Suppressor macrophage treated with lipopolysaccharide for 4 hours (primary cell): ENCODE measurements around the gene GMPPA.

Experiments used
- DNase-seq: peaks from one replicate; pipeline ENCODE4 v3.0.0-alpha.2; 2020

GMPPA gene

DNA sequence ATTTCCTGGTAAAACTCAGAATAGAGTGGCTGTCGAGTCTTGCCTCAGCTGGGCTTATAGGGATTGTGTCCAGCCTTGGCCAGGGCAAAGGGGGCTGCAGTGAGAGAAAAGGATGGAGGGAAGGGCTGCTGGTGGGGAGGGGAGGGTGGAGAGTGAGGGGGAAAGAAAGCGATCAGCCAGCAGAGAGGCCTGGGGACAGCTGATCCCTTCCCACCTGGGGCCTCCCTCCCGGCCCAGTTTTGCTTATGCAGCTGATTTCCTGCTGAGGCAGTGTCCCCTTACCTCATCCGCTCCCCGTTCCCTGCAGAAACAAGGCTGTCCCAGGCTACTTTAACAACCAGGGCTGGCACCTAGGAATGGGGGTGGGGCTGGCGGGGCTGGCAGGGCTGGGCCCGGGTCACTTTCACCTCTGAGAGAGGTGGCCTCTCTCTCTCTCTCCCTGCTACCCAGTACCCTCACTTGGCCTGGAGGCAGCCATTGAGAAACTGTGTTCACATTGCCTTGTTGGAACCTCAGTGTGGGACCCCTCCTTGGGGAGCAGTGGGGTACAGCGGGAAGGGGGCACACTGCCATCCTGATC is 12.2 kb upstream of the GMPPA start:
- no peak for DNase-seq

DNA sequence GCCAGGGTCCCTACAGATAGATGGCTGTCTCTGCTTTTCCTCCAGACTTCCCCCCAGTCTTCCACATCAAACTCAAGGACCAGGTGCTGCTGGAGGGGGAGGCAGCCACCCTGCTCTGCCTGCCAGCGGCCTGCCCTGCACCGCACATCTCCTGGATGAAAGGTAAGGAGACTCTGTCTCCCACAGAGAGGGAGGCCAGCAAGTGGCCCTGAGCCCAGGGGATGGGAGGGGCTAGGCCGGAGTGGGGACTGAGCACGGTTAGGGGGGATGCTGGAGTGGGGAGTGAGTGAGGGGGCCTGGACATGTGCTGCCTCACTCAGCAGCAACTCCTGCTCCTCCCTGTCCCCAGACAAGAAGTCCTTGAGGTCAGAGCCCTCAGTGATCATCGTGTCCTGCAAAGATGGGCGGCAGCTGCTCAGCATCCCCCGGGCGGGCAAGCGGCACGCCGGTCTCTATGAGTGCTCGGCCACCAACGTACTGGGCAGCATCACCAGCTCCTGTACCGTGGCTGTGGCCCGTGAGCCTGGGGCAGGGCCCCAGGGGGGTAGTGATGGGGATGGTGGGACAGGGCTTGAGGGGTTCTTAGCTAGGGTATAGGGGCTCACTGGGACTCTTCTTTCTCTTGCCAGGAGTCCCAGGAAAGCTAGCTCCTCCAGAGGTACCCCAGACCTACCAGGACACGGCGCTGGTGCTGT is 10.4 kb upstream of the GMPPA start:
- DNase-seq, result no peak

DNA sequence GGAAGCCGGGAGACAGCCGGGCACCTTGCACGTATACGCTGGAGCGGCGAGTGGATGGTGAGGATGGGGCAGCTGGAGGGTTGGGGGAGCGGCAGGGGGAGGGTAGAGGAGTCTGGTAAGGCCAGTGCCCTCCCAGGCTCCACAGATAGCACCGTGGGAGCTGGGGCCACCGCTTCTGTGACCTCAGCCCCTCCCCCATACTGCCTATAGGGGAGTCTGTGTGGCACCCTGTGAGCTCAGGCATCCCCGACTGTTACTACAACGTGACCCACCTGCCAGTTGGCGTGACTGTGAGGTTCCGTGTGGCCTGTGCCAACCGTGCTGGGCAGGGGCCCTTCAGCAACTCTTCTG is 9.9 kb upstream of the GMPPA start:
- no peak for DNase-seq

DNA sequence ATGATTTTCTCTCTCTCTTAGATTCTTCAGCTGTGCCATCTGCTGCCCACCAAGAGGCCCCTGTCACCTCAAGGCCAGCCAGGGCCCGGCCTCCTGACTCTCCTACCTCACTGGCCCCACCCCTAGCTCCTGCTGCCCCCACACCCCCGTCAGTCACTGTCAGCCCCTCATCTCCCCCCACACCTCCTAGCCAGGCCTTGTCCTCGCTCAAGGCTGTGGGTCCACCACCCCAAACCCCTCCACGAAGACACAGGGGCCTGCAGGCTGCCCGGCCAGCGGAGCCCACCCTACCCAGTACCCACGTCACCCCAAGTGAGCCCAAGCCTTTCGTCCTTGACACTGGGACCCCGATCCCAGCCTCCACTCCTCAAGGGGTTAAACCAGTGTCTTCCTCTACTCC is 9.4 kb upstream of the GMPPA start:
- no peak for DNase-seq

DNA sequence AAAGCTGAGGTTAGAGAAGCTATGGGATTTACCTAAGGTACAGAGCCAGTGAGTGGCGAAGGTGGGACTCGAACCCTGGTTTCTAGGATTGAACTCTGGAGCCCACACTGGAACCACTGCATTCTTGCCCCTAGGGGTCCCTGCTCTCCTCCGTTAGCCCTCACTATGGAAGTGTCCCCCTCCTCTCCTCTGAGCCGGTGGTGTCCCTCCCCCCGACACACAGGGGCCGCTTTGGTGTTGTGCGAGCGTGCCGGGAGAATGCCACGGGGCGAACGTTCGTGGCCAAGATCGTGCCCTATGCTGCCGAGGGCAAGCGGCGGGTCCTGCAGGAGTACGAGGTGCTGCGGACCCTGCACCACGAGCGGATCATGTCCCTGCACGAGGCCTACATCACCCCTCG is 8.5 kb upstream of the GMPPA start:
- no peak for DNase-seq

DNA sequence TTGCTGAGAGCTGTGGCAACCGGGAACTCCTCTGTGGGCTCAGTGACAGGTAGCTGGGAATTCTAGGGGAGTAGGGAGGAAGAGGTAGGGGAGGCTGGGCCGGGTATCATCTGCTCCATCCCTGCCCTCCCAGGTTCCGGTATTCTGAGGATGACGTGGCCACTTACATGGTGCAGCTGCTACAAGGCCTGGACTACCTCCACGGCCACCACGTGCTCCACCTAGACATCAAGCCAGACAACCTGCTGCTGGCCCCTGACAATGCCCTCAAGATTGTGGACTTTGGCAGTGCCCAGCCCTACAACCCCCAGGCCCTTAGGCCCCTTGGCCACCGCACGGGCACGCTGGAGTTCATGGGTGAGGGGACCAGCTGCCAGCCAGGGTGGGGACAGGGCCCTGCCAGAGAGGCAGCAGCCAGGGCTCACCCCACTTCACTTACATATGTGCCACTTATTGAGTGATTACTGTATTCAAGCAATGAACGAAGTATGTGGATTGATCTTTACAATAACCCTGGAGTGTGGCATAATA is 8.0 kb upstream of the GMPPA start:
- DNase-seq, result no peak

DNA sequence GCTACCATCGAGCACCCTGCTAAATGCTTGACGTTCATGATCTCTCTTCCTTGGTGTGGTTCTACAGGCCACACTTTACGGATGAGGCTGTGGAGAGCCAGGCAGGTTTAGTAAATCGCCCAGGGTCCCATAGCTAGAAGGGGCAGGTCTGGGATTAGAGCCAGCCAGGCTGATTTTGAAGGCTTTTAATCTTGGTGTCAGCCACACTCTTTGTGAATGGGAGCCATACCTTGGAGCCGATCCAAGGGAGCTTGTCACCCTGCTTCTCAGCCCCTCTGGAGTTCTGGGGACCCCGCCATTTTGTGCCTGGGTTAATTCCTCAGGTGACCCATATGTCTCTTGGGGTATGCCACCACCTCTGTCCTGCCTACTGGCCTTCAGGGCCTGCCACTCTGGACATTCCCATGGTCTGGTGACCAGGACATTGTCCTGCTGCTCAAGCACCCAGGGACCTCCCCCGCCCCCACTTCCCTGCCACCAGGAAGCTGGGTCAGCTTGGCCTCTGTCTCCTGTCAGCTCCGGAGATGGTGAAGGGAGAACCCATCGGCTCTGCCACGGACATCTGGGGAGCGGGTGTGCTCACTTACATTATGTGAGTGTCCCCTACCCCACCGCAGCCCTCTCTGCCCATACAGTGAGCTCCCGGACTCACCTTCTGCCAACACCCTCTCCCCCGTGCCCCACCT is 7.3 kb upstream of the GMPPA start:
- no peak for DNase-seq

DNA sequence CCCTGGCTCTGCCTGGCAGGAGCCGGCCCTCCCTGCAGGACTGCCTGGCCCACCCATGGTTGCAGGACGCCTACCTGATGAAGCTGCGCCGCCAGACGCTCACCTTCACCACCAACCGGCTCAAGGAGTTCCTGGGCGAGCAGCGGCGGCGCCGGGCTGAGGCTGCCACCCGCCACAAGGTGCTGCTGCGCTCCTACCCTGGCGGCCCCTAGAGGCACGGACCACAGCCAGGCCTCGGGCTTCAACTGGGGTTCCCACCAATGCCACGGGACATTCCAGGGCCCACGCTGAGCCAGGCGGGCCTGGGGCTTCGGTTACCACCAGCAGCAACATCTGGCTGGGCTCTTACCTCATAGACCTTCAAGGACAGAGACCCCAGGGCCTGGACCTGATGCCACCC is 6.1 kb upstream of the GMPPA start:
- no peak for DNase-seq

DNA sequence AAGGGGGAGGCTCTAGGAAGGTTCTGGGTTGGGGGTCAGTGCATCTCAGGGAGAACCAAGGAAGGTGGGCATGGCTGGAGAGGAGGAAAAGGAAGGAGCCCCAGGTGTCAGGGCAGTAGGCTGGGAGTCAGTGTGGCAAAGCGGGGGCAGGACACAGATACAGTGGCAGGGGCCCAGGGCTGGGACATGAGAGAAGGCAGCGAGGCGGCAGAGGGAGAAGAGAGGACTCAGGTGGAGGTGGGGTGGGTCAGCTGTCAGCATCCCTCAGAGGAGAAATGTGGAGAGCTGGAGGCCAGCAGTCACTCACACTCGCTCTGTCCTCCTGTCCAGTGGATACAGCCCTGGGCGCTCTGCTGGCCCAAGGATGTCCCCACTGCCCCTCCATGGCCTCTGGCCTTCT is 5.6 kb upstream of the GMPPA start:
- DNase-seq, result no peak

DNA sequence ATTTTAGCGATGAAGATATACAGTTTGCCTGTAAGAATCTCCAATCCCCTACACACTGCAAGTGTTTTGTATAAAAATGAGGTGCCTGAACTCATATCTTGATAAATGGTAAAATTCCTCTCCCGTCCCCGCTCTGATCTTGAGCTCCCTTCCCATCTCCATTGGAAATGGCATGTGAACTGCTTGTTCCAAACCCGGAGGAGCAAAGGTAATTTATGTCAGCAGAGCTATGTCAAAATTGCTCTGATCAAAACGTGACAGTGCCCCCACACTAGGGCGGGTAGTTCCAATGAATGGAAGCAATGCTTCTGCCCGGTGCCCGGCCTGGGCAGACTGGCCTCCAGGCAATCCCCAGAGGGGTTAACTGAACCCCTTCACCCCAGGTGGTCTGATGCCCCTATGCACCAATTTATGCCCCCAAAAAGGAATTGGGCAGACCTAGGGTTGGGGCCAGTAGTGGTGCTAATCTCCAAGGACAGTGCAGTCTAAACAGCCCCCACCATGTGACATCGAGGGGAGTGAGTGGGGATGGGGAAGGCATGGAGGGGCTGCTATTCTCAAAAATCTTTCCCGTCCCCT is 3.6 kb upstream of the GMPPA start:
- no peak for DNase-seq

DNA sequence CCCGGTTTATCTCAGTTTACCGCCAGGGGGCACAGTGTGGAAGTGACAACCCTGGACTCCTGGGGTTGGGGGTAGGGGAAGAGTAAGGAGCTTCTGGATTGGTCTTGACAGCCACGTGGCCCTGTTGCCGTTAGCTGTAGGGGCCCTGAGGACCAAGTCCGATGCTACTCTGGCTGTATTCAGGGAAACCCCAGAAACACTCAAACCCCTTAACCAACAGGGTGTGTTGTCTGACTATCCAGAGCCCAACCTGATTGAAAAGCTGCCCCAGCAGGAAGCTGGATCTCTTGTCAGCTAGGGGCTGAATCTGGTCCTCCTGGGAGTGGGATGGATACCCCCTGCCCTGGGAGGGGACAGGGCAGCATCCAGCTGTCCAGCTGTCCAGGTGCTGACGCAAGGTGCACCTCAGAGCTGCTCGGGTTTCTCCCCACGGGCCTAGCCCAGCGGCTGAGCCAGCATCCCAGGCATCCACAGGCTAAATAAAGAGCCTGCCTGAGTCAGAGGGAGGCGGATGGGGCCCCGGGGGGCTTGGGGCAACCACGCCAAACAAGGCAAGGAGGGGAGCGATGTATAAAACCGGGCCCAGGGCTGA is 3.1 kb upstream of the GMPPA start:
- peak; percentile 78 for DNase-seq

DNA sequence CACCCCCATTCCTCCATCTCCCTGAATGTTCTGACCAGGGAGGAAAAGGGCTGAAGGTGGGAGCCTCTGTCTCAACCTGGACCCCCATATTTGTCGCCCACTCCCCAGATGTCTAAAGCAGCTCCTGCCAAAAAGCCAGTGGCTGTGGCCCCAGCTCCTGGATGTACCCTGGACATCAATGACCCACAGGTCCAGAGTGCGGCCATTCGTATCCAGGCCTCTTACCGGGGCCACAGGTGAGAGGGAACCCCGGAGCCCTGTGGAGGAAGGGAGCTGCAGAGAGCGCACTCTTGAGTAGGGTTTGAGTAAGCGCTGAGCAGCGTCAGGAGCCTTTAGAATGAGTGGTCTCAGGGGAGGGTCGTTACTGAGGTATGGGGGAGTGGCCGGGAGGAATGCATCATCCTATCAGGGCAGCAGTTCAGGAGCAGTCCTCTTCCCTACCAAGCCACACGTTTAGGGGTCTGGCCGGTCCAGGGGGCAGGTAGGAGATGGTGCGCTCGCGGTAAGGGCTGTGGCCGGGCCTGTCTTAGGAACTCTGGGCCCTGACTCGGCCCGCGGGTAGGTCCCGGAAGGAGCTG is 2.4 kb upstream of the GMPPA start:
- no peak for DNase-seq

DNA sequence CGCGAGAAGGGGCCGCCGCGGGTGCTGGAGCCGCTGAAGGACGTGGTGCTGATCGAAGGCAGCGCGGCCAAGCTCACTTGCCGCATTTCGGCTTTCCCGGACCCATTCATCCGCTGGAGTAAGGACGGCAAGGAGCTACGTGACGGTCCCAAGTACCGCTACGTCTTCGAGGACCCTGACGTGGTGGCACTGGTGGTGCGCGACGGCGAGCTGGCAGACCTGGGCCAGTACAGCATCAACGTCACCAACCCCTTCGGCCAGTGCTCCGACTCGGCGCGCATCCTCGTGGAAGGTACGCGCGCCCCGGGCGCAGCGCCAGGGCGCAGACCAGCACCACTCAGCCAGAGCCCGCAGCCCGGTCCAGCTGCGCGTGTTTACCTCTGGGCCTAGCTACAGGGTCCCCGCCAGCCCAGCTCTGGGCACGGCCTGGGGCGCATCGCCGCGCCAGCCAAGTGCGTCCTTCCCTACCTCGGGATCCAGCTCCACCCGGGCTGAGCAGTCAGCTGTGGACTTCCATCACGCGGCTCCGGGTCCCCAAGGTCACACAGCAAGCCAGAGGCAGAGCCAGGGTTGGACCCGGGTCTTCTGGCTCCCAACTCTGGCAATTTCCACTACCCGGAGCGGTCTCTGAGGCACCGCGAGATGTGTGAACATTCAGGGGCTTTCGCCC is 1.7 kb upstream of the GMPPA start:
- no peak for DNase-seq

DNA sequence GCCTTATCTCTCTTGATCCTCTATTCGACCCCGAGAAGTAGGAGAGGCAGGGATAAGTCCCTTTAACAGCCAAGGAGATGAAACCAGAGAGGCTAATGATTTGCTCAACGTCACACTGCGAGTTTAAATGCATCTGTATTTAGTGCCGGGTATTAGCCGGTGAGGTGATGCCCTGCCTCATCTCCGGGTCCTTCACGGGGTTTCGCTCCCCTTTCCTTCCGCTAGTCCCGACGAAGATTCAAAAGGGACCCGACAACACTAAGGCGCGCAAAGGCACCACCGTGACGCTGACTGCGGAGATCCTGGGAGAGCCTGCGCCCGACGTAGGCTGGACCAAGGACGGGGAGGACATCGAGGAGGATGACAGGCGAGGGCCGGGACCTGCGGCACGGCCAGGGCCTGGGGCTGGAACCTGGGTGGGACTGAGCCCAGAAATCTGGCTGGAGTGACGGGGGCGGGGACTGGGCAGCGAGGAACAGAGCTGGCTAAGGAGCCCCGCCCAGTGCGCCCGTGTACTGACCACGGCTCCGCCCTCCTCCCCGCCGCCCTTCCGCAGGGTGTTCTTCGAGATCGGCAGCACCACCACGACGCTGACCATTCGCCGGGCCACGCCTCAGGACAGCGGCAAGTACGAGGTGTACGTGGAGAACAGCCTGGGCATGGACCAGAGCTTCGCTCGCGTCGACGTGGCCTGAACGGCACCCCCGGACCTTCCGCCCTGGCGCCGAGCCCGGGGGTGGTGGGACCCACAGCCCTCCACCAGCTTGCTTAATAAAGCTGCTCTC is 1.0 kb upstream of the GMPPA start:
- peak; percentile 90 for DNase-seq

DNA sequence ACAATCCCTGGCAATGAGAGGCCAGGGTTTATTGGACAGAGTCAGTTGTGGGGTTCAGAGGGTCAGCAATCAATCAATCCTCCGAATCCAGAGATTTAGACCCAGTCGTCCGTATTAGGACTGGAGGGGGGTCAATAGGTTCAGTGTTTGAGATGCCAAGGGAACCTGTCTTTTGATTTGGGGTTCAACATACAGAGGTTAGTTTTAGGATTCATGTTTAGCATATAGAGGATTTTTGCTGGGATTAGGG is 292 bp downstream of the GMPPA start:
- no peak for DNase-seq

DNA sequence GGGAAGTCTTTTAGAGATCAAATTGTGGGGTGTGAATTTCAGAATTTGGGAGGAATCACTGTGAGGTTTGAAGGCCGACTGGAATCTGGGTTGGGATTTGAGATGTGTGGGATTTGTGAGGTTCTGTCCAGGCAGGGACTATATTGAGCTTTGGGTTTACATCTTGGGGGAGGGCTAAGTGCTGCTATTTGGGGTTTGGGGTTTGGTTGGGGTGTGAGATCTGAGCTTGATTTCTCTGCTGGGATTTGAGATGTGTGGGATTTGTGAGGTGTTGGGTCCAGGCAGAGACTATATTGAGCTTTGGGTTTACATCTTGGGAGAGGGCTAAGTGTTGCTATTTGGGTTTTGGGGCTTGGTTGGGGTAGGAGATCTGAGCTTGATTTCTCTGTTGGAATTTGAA is 864 bp downstream of the GMPPA start:
- no peak for DNase-seq

DNA sequence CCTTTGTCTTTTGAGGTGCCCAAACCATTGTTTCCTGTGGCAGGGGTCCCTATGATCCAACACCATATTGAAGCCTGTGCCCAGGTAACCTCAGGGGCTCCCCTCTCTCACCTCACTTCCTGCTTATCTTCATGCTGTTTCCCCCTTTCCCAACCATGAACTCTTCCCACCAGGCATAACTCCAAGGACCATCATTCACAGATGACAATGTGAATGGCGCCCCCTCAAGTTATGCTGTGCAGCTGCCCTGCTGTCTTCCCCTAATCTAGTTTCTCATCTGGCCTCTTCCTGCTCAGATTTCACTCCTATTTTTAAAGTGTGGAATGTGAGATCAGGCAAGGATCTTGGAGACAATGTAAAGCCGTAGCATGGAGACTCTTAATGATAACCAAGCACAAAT is 1.4 kb downstream of the GMPPA start:
- DNase-seq, result no peak

DNA sequence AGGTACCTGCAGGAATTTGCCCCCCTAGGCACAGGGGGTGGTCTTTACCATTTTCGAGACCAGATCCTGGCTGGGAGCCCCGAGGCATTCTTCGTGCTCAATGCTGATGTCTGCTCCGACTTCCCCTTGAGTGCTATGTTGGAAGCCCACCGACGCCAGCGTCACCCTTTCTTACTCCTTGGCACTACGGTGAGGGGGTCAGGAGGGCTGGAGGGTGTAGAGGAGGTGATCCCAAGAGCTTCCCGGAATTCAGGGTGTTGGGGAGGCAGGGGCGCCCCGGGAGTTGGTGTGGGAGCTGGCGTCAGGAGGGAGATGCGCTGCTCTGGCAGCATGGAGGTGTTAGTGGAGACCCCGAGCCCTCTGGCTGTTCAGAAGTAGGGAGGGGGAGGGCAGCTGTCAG is 3.2 kb downstream of the GMPPA start:
- DNase-seq, result no peak

DNA sequence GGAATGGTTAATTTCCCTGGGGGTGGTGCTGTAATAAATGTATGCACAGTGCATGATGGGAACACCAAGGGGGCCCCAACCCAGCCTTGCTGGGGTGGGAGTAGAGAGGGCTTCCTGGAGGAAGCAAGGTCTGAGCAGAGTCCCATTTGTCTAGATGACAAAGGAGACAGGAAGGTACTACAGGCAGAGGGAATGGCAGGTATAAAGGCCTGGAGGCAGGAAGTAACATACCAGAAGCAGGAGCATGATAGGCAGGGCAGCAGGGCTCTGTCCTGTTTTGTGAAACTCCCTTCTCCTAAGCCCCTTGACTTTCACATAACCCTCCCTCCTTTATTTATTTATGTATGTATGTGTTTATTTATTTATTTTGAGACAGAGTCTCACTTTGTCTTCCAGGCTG is 3.9 kb downstream of the GMPPA start:
- DNase-seq, result no peak

DNA sequence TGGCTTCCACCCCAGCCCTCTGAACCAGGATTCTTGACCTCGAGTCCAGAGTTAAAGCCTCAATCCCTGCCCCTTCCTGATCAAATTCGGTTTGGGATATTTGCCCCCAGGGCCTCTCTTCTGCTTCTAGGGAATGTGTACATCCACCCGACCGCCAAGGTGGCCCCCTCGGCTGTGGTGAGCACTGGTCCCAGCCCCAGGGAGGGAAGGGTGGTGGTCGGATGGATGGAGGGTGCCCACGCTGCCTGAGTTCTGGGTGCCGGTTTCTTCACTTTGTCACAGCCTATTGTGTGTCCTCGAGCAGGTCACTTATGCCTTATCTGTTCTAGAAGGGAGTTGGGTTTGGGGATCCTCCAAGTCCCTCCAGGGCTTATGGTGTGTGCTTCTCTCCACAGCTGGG is 6.9 kb downstream of the GMPPA start:
- DNase-seq, result no peak

DNA sequence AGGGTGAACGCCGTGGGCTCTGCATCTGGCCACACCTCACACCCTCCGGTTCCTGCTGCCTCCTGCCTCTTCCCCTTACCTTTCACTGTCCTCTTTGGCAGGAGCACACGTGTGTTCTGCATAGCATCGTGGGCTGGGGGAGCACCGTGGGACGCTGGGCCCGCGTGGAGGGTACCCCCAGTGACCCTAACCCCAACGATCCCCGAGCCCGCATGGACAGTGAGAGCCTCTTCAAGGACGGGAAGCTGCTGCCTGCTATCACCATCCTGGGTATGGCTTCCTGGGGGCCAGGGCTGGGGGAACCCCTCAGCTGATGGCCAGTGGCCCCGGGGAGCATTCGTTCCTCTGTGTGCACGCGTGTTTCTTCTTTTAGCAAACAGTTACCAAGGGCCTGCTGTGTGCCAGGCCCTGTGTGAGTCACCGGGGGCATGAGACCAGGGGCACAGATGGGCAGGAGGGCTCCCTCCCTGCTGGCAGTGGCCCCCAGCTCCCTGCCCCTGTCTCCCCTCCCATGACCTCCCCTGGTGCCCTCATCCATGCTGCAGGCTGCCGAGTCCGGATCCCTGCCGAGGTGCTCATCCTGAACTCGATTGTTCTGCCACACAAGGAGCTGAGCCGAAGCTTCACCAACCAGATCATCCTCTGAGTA is 7.6 kb downstream of the GMPPA start:
- DNase-seq, result no peak
